WERI-Rb-1 (cell line): ENCODE measurements around the gene CHST15.

ENCODE experiments used
- DNase-seq: peaks from one replicate; pipeline ENCODE4 v3.0.0-alpha.2; 2020
- H3K27ac ChIP-seq: fragments of 250-450 bp; sonication (Bioruptor Pico); 2 replicates; pipeline ENCODE4 v1.5.1; 2020; ENCODE audit warnings: mild to moderate bottlenecking, moderate library complexity
- H3K27me3 ChIP-seq: fragments of 250-450 bp; sonication (Bioruptor Pico); 2 replicates; pipeline ENCODE4 v1.5.1; 2021; ENCODE audit warnings: mild to moderate bottlenecking, low read depth, moderate library complexity; ENCODE audit not compliant: insufficient read depth, severe bottlenecking
- H3K36me3 ChIP-seq: fragments of 250-450 bp; sonication (Bioruptor Pico); 2 replicates; pipeline ENCODE4 v1.5.1; 2020; ENCODE audit warnings: mild to moderate bottlenecking, moderate library complexity
- H3K4me3 ChIP-seq: 2 replicates; pipeline ENCODE4 v1.5.1; 2011; ENCODE audit warnings: low read depth, mild to moderate bottlenecking, control low read depth, low read length
- H3K9me3 ChIP-seq: fragments of 250-450 bp; sonication (Bioruptor Pico); 2 replicates; pipeline ENCODE4 v1.5.1; 2021; ENCODE audit warnings: mild to moderate bottlenecking, moderate library complexity; ENCODE audit not compliant: severe bottlenecking
- CTCF ChIP-seq: IDR thresholded peaks from 2 replicates; pipeline ENCODE4 v1.5.1; 2011; ENCODE audit warnings: low read depth, mild to moderate bottlenecking, control low read depth, inconsistent platforms, low read length

CHST15 gene

GRCh38 chr10:124090601-124091209, 2.7 kb downstream of the CHST15 start:
- Histone ChIP-seq H3K9me3 (no peaks in the 10 kb centered on the region), H3K4me3 (no peak overlapping the region), H3K36me3 (no peaks in the 10 kb centered on the region), H3K27ac (no peak overlapping the region), H3K27me3 (peaks cover 20% of the 10 kb centered on the region)
- DNase-seq: no peak
- TF ChIP-seq CTCF: no peak

- DNase-seq: no peak
- H3K27ac ChIP-seq: no peak overlapping the region
- H3K36me3 ChIP-seq: no peaks in the 10 kb centered on the region
- no peak overlapping the region for H3K4me3 ChIP-seq
- H3K9me3 ChIP-seq: no peaks in the 10 kb centered on the region
- TF ChIP-seq CTCF: no peak
- peaks cover 20% of the 10 kb centered on the region for H3K27me3 ChIP-seq
These were observed 3.5 kb downstream of the CHST15 start for GRCh38 chr10:124089859-124090258.

DNA sequence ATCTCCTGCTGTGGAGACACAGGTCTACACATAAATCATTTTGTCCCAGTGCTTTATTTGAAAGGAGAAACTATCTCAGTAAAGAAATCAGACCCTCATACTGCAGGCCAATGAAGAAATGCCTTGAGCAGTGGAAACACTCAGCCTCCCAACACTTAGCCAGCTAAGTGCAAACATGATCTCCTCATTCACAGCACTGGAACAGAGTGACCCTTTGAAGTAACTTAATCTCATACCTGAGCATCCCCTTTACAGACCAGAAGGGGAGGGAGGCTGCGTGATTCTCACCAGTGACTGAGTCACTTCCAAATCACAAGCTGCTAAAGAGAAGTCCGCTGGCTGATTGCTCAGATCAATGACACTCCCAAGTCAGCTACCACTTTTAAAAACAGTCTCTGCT, 4.5 kb downstream of the CHST15 start:
- H3K9me3 ChIP-seq: no peaks in the 10 kb centered on the region
- H3K27me3 ChIP-seq: peaks cover 20% of the 10 kb centered on the region
- H3K27ac ChIP-seq: no peak overlapping the region
- no peak for DNase-seq
- no peak overlapping the region for H3K4me3 ChIP-seq
- TF ChIP-seq CTCF: no peak
- no peaks in the 10 kb centered on the region for H3K36me3 ChIP-seq

- Histone ChIP-seq H3K27me3 (peaks cover 17% of the 10 kb centered on the region), H3K27ac (no peak overlapping the region)
These were observed 5.4 kb downstream of the CHST15 start for GRCh38 chr10:124087672-124088634.

More at GRCh38 chr10:124087672-124088634, 5.4 kb downstream of the CHST15 start:
- no peak overlapping the region for H3K4me3 ChIP-seq
- H3K9me3 ChIP-seq: no peaks in the 10 kb centered on the region
- no peak for TF ChIP-seq CTCF
- H3K36me3 ChIP-seq: no peaks in the 10 kb centered on the region
- no peak for DNase-seq
